Embryonic facial prominence (tissue), 1 donor: ENCODE data around the gene OR52B2.
"Not testable (repeated sequence)": the region's sequence is repeated elsewhere in the genome, so short reads cannot be mapped to it uniquely, and the experiment has no call there.

Experiments used
- DNase-seq: peaks from one replicate; pipeline ENCODE4 v3.0.0-alpha.2; 2016; ENCODE audit errors: extremely low spot score

OR52B2 gene

GRCh38 chr11:6152126-6152525 is 18.0 kb downstream of the OR52B2 start:
- no peak for DNase-seq

- DNase-seq = no peak
Measured at GRCh38 chr11:6151117-6151516, 19.0 kb downstream of the OR52B2 start.

DNA sequence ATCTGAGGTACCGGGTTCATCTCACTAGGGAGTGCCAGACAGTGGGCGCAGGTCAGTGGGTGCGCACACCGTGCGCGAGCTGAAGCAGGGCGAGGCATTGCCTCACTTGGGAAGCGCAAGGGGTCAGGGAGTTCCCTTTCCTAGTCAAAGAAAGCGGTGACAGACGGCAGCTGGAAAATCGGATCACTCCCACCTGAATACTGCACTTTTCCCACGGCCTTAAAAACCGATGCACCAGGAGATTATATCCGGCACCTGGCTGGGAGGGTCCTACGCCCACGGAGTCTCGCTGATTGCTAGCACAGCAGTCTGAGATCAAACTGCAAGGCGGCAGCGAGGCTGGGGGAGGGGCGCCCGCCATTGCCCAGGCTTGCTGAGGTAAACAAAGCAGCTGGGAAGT is 26.4 kb downstream of the OR52B2 start:
- not testable (repeated sequence) for DNase-seq

GRCh38 chr11:6142936-6143335 is 27.2 kb downstream of the OR52B2 start:
- no peak for DNase-seq

DNA sequence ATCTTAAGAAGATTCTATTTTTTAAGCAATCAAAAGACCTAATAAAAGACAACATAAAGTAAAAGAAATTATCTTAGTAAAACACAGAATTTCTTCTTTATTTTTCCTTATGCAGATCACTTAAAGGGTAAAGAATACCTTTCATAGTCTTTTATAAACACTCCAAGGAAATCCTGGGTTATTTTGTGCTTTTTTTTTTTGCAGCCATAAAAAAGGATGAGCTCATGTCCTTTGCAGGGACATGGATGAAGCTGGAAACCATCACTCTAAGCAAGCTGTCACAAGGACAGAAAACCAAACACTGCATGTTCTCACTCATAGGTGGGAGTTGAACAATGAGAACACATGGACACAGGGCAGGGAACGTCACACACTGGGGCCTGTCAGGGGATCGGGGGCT is 34.2 kb downstream of the OR52B2 start:
- DNase-seq = not testable (repeated sequence)

DNA sequence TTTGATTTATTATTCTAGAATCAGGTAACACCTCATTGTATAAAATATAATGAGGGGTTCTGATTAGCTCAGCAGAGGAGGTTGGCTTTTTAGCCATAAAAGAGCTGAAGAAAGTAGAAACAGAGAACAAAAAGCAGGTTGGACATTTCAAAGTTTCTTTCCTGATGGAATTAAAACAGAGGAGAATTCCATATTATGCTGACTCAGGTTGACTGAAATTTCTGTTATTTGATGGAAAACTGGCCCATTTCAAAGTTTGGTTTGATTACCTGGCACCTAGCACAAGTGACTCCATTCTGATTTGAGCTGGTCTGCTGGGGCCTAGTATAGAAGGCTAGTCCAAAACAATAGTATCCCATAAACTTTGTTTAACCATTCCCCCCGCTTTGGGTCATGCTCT is 37.7 kb downstream of the OR52B2 start:
- no peak for DNase-seq

DNA sequence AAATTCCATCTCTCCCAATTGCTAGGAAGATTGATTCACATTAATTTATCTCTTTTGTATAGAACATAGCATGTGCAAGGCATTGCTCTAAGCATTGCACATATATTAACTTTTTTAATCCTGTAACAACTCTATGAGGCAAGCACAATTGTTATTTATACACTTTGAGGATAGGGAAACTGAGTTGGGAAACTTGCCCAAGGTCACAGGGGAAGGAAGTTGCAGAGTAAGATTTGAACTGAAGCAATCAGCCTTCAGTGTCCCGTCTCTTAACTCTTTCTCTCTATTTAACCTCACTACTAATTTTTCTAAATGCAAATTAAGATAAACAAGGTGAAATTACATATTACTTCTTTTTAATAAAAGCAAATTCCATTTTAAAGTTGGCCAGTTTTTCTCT is 40.5 kb downstream of the OR52B2 start:
- no peak for DNase-seq

DNA sequence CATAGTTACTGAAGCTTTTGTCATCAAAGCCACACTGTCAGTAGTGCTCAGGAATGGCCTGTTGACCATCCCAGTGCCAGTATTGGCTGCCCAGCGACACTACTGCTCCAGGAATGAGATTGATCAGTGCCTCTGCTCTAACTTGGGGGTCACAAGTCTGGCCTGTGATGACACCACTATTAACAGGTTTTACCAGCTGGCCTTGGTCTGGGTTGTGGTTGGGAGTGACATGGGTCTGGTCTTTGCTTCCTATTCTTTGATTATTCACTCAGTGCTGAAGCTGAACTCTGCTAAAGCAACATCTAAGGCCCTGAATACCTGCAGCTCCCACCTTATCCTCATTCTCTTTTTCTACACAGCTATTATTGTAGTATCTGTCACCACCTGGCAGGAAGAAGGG is 41.1 kb downstream of the OR52B2 start:
- DNase-seq = no peak

DNA sequence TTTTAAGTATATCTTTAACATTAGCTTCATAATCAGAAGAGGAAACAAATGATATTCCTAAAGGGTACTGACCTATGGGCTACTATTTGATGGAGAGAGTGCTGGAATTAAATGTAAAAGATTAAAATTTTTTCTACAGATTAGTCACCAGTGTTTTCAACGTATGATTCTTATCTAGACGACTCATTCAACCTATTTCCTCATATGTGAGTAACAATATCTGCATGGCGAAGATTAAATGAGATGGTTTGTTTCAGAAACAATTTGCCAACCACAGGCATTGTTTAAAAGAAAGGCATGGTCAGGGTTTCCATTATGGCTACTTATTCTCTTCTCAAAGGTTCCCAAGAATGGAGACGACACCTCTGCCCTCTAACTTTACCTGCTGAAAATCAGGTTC is 42.2 kb downstream of the OR52B2 start:
- no peak for DNase-seq

DNA sequence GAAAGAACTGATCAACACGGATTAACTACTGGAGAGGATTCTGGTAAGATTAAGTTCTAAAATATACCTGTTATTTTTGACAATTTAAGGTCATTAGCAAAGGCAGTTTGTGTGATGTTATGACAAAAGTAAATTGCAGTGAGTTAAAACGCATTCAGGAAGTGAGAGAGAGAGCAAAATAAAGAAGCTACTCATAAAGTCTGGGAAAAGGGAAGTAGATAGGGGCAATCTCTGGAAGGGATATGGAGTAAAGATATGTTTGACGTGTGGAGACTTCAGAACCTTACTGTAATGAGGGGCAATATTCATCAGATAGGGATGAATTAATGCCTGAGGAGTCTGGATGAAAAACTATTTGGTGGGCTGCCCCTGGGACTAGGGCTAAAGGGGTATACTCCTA is 45.9 kb downstream of the OR52B2 start:
- DNase-seq = no peak
